ENCODE data around the gene PDLIM5.
"Not testable (repeated sequence)": the region's sequence is repeated elsewhere in the genome, so short reads cannot be mapped to it uniquely, and the experiment has no call there.

Gene PDLIM5

GRCh38 chr4:94605241-94605805 lies 153.6 kb downstream of the PDLIM5 start:
- DNase-seq = no peak

GRCh38 chr4:94610145-94610544 lies 158.4 kb downstream of the PDLIM5 start:
- DNase-seq = no peak

- DNase-seq = no peak
Measured at GRCh38 chr4:94613248-94613647, 161.5 kb downstream of the PDLIM5 start.

GRCh38 chr4:94615451-94615850 lies 163.7 kb downstream of the PDLIM5 start:
- no peak for DNase-seq

GRCh38 chr4:94621491-94622080 lies 169.8 kb downstream of the PDLIM5 start:
- DNase-seq = no peak

- DNase-seq = no peak
Measured at GRCh38 chr4:94623126-94623911, 171.6 kb downstream of the PDLIM5 start.

- DNase-seq = no peak
Measured at GRCh38 chr4:94626942-94627341, 175.2 kb downstream of the PDLIM5 start.

GRCh38 chr4:94629058-94629457 lies 177.3 kb downstream of the PDLIM5 start:
- not testable (repeated sequence) for DNase-seq

GRCh38 chr4:94629837-94630236 lies 178.1 kb downstream of the PDLIM5 start:
- DNase-seq = no peak

- DNase-seq = no peak
Measured at GRCh38 chr4:94634271-94634670, 182.5 kb downstream of the PDLIM5 start.

- no peak for DNase-seq
Measured at GRCh38 chr4:94635177-94635576, 183.4 kb downstream of the PDLIM5 start.

- no peak for DNase-seq
Measured at GRCh38 chr4:94636004-94636403, 184.3 kb downstream of the PDLIM5 start.

GRCh38 chr4:94639298-94639697 lies 187.6 kb downstream of the PDLIM5 start:
- DNase-seq = no peak

- no peak for DNase-seq
Measured at GRCh38 chr4:94640151-94640550, 188.4 kb downstream of the PDLIM5 start.

GRCh38 chr4:94641702-94642560 lies 190.2 kb downstream of the PDLIM5 start:
- no peak for DNase-seq

GRCh38 chr4:94642561-94642866 lies 190.8 kb downstream of the PDLIM5 start:
- DNase-seq = no peak

- DNase-seq = no peak
Measured at GRCh38 chr4:94648699-94649098, 197.0 kb downstream of the PDLIM5 start.

- no peak for DNase-seq
Measured at GRCh38 chr4:94649381-94650133, 197.8 kb downstream of the PDLIM5 start.

GRCh38 chr4:94650134-94650495 lies 198.4 kb downstream of the PDLIM5 start:
- no peak for DNase-seq

GRCh38 chr4:94650690-94651089 lies 198.9 kb downstream of the PDLIM5 start:
- DNase-seq = no peak

- no peak for DNase-seq
Measured at GRCh38 chr4:94653095-94653649, 201.4 kb downstream of the PDLIM5 start.

GRCh38 chr4:94653984-94654609 lies 202.4 kb downstream of the PDLIM5 start:
- DNase-seq = no peak

Measured in NCI-H2029 treated with DMSO at 0.1 percent for 48 hours (cell line).